ENCODE measurements around the gene SHISA9. TPM values are rescaled to one million over a fixed set of nuclear protein-coding genes. Genes with fewer than 3 reads are reported as not detected.

The SHISA9 gene
- total RNA-seq, 1 experiment from 2014 or later, result not detected

DNA sequence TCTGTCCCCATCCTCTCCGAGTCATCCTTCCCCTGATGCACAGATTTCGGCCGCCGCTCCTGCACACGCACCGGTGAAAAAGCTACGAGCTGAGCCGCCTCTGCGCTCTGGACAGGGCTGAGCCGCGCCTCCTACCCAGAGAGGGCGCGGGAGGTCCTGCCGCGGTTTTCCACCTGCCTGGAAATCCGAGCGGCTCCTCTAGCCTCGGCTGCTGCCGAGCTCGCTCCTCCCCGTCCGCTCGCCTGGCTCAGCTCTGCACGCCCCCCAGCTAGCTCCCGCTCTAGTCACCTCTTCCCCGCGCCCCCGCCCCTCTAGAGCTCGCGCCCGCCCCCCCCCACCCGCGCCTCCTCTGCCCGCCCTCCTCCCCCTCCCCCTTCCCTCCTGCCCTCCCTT, 198 bp upstream of the SHISA9 start:
- Histone ChIP-seq H3K9me2 (ENCODE audit: insufficient read depth) (no peaks in the 10 kb centered on the region), H3K9me3 (ENCODE audit: control insufficient read depth in 1 of 2, insufficient read depth in 1 of 2, low read depth in 1 of 2, low read length in 2 of 2) (no peaks in the 10 kb centered on the region), H3K27me3 (ENCODE audit: insufficient read depth, low read length) (0 out of 2 replicates have a peak, but pooled peaks cover 3% of the 10 kb centered on the region), H3K27ac (ENCODE audit: low read depth, low read length) (no peak overlapping the region), H3K4me2 (ENCODE audit: low read length) (no peak overlapping the region), H2AFZ (ENCODE audit: low read depth, low read length, poor library complexity, severe bottlenecking) (no peak overlapping the region), H3K4me1 (ENCODE audit: control insufficient read depth in 1 of 2, insufficient read depth in 2 of 2, low read length in 2 of 2) (peaks cover 3 to 5% of the 10 kb centered on the region in 2 experiments; a peak in 2 of 4 replicates), H3K36me3 (ENCODE audit: control insufficient read depth in 1 of 2, insufficient read depth in 2 of 2, low read length in 2 of 2) (no peaks in the 10 kb centered on the region), H3K9ac (ENCODE audit: low read length) (no peak overlapping the region), H3K4me3 (replicated peaks in 1 of 2; ENCODE audit: low read depth in 1 of 2, low read length in 2 of 2) (no peak overlapping the region), H3K79me2 (ENCODE audit: insufficient read depth, low read length) (no peaks in the 10 kb centered on the region), H4K20me1 (ENCODE audit: insufficient read depth) (no peaks in the 10 kb centered on the region)
- intact Hi-C loops (cut with micrococcal nuclease), result no loop called here
- POLR2A ChIA-PET, result no interaction called here
- no TSS peak for BruUV-seq (replicated peaks)
- RAD21 ChIA-PET (ENCODE audit: low non-redundant PET in 1 of 2, low total read pairs in 2 of 2, uncharacterized antibody in 2 of 2, unreplicated experiment in 2 of 2), result interaction anchor here in 1 of 2 experiments (0.6 kb wide), 1 partner anchor 522 kb away, joined by 3 read pairs; no protein-coding TSS in a partner anchor
- no peak for DNase-seq (ENCODE audit: low read depth, low spot score)
- CTCF ChIA-PET, result no interaction called here
- no peak for ATAC-seq
- no peak for TF ChIP-seq SP1 (IDR thresholded peaks at IDR 0.05; ENCODE audit: low read depth)
- TF ChIP-seq SIN3A (IDR thresholded peaks at IDR 0.05; ENCODE audit: low read depth), result no peak
- TF ChIP-seq ZBTB33 (IDR thresholded peaks at IDR 0.05; ENCODE audit: extremely low read depth, insufficient replicate concordance, low read length), result no peak
- TF ChIP-seq CBX3 (IDR thresholded peaks at IDR 0.05; ENCODE audit: low read depth), result no peak
- no peak for TF ChIP-seq TCF7L2 (IDR thresholded peaks at IDR 0.05; ENCODE audit: borderline replicate concordance, extremely low read depth, insufficient read depth, insufficient read length)
- TF ChIP-seq EZH2phosphoT487 (IDR thresholded peaks at IDR 0.05; ENCODE audit: borderline replicate concordance), result no peak
- no peak for TF ChIP-seq SRF (IDR thresholded peaks at IDR 0.05; ENCODE audit: low read depth)
- TF ChIP-seq ZNF274 (IDR thresholded peaks at IDR 0.05; ENCODE audit: low read depth, low read length), result no peak
- TF ChIP-seq EZH2 (IDR thresholded peaks at IDR 0.05), result no peak
